H9 (cell line): Measurements from ENCODE around the gene OR2T3. TPM values are rescaled to one million over a fixed set of nuclear protein-coding genes. Genes with fewer than 3 reads are reported as not detected.
"Not testable (repeated sequence)": the region's sequence is repeated elsewhere in the genome, so short reads cannot be mapped to it uniquely, and the experiment has no call there.

Source experiments
- DNase-seq: peaks from one replicate; pipeline ENCODE4 v3.0.0-alpha.2; 2017
- H2AFZ ChIP-seq: one replicate; pipeline ENCODE4 v1.6.1; 2013; ENCODE audit warnings: mild to moderate bottlenecking, low read length, control low read depth, moderate library complexity
- H2AK5ac ChIP-seq: 2 replicates; pipeline ENCODE4 v1.6.1; 2013; ENCODE audit warnings: low read length, control low read depth, mixed read lengths; ENCODE audit not compliant: insufficient read length
- H2BK120ac ChIP-seq: one replicate; pipeline ENCODE4 v1.6.1; 2013; ENCODE audit warnings: low read depth, mild to moderate bottlenecking, low read length, control low read depth, inconsistent platforms; ENCODE audit not compliant: poor library complexity, severe bottlenecking
- H2BK12ac ChIP-seq: 2 replicates; pipeline ENCODE4 v1.6.1; 2013; ENCODE audit warnings: low read length, control low read depth, mixed read lengths, low read depth; ENCODE audit not compliant: insufficient read length
- H2BK15ac ChIP-seq: 2 replicates; pipeline ENCODE4 v1.6.1; 2013; ENCODE audit warnings: low read depth, low read length, control low read depth
- H2BK20ac ChIP-seq: one replicate; pipeline ENCODE4 v1.6.1; 2013; ENCODE audit warnings: low read depth, mild to moderate bottlenecking, low read length, control low read depth, inconsistent platforms; ENCODE audit not compliant: poor library complexity, severe bottlenecking
- H2BK5ac ChIP-seq: 2 replicates; pipeline ENCODE4 v1.6.1; 2013; ENCODE audit warnings: low read length, control low read depth, mixed read lengths; ENCODE audit not compliant: insufficient read length
- H3K14ac ChIP-seq: 2 replicates; pipeline ENCODE4 v1.6.1; 2013; ENCODE audit warnings: low read length, control low read depth; ENCODE audit not compliant: insufficient read depth
- H3K18ac ChIP-seq: 2 replicates; pipeline ENCODE4 v1.6.1; 2013; ENCODE audit warnings: low read depth, mild to moderate bottlenecking, mixed read lengths, low read length, control low read depth; ENCODE audit not compliant: insufficient read length
- H3K23ac ChIP-seq: 2 replicates; pipeline ENCODE4 v1.6.1; 2013; ENCODE audit warnings: low read length, control low read depth, mixed read lengths, low read depth; ENCODE audit not compliant: insufficient read length
- H3K23me2 ChIP-seq: 2 replicates; pipeline ENCODE4 v1.6.1; 2013; ENCODE audit warnings: low read depth, mild to moderate bottlenecking, mixed read lengths, low read length, control low read depth; ENCODE audit not compliant: insufficient read length, poor library complexity, severe bottlenecking
- H3K27ac ChIP-seq: 2 replicates; pipeline ENCODE4 v1.5.1; 2013; ENCODE audit warnings: low read length, control low read depth, mixed read lengths, low read depth; ENCODE audit not compliant: insufficient read length
- H3K27me3 ChIP-seq: 2 replicates; pipeline ENCODE4 v1.6.1; 2013; ENCODE audit warnings: low read length, control low read depth, inconsistent platforms; ENCODE audit not compliant: insufficient read depth
- H3K4ac ChIP-seq: 2 replicates; pipeline ENCODE4 v1.6.1; 2013; ENCODE audit warnings: low read depth, mild to moderate bottlenecking, control low read depth, inconsistent platforms, low read length, moderate library complexity
- H3K4me1 ChIP-seq: 2 replicates; pipeline ENCODE4 v1.6.1; 2013; ENCODE audit warnings: low read length, control low read depth, inconsistent platforms; ENCODE audit not compliant: insufficient read depth
- H3K4me2 ChIP-seq: 2 replicates; pipeline ENCODE4 v1.6.1; 2013; ENCODE audit warnings: low read length, control low read depth, mixed read lengths; ENCODE audit not compliant: insufficient read length, insufficient read depth
- H3K56ac ChIP-seq: 2 replicates; pipeline ENCODE4 v1.6.1; 2013; ENCODE audit warnings: low read depth, mild to moderate bottlenecking, mixed read lengths, low read length, control low read depth; ENCODE audit not compliant: insufficient read length
- H3K79me1 ChIP-seq: 2 replicates; pipeline ENCODE4 v1.6.1; 2013; ENCODE audit warnings: low read depth, mild to moderate bottlenecking, moderate library complexity, low read length, control low read depth, inconsistent platforms; ENCODE audit not compliant: insufficient read depth, poor library complexity, severe bottlenecking
- H3K79me2 ChIP-seq: 2 replicates; pipeline ENCODE4 v1.6.1; 2013; ENCODE audit warnings: low read length, control low read depth, inconsistent platforms; ENCODE audit not compliant: insufficient read depth
- H3K9ac ChIP-seq: 2 replicates; pipeline ENCODE4 v1.6.1; 2013; ENCODE audit warnings: low read length, control low read depth, mixed read lengths; ENCODE audit not compliant: insufficient read length; ENCODE audit errors: extremely low read depth
- H3K9me3 ChIP-seq: one replicate; pipeline ENCODE4 v1.6.1; 2013; ENCODE audit warnings: low read depth, low read length, inconsistent platforms; ENCODE audit not compliant: control insufficient read depth
- H3T11ph ChIP-seq: one replicate; pipeline ENCODE4 v1.6.1; 2013; ENCODE audit warnings: mild to moderate bottlenecking, low read length, control low read depth, inconsistent platforms
- H4K20me1 ChIP-seq: one replicate; pipeline ENCODE4 v1.6.1; 2013; ENCODE audit not compliant: control insufficient read depth, insufficient read length, insufficient read depth
- H4K5ac ChIP-seq: 2 replicates; pipeline ENCODE4 v1.6.1; 2013; ENCODE audit warnings: low read depth, mild to moderate bottlenecking, mixed read lengths, low read length, control low read depth; ENCODE audit not compliant: insufficient read length
- H4K8ac ChIP-seq: replicated peaks from 2 replicates; pipeline ENCODE4 v1.6.1; 2013; ENCODE audit warnings: low read length, control low read depth, mixed read lengths, low read depth; ENCODE audit not compliant: insufficient read length
- H4K91ac ChIP-seq: 2 replicates; pipeline ENCODE4 v1.6.1; 2013; ENCODE audit warnings: low read depth, mild to moderate bottlenecking, moderate library complexity, mixed read lengths, low read length, control low read depth; ENCODE audit not compliant: insufficient read length
- H3K27ac Mint-ChIP-seq, 3 experiments: 2 replicates in 2 of 3; 3 replicates in 1 of 3; pipeline ENCODE4 v1.8.0; 2020 to 2021; ENCODE audit warnings: mixed read lengths in 3 of 3, mild to moderate bottlenecking in 1 of 3, moderate library complexity in 1 of 3
- H3K27me3 Mint-ChIP-seq: 2 replicates; pipeline ENCODE4 v1.8.0; 2021; ENCODE audit warnings: low read depth, mild to moderate bottlenecking, moderate library complexity, mixed read lengths
- H3K36me3 Mint-ChIP-seq, 3 experiments: 2 replicates in 2 of 3; 3 replicates in 1 of 3; pipeline ENCODE4 v1.8.0; 2020 to 2021; ENCODE audit warnings: low read depth in 3 of 3, mixed read lengths in 3 of 3; ENCODE audit not compliant: insufficient read depth in 1 of 3
- H3K4me1 Mint-ChIP-seq, 2 experiments: 2 replicates each; pipeline ENCODE4 v1.8.0; 2020; ENCODE audit warnings: mixed read lengths in 2 of 2
- H3K4me3 Mint-ChIP-seq, 2 experiments: 2 replicates in 1 of 2; 3 replicates in 1 of 2; pipeline ENCODE4 v1.8.0; 2020 to 2021; ENCODE audit warnings: mild to moderate bottlenecking in 2 of 2, mixed read lengths in 2 of 2, moderate library complexity in 1 of 2
- H3K9me3 Mint-ChIP-seq, 2 experiments: 2 replicates in 1 of 2; 3 replicates in 1 of 2; pipeline ENCODE4 v1.8.0; 2020; ENCODE audit warnings: mild to moderate bottlenecking in 2 of 2, mixed read lengths in 2 of 2, moderate library complexity in 1 of 2
- WGBS: extraction: QIAGEN DNeasy Blood & Tissue Kit; methylation state at CpG from one replicate; pipeline ENCODE4 v1.1.7; 2013; ENCODE audit warnings: missing lambda C conversion rate, low lambda C conversion rate, mixed read lengths; ENCODE audit not compliant: insufficient read length; ENCODE audit errors: extremely low coverage; 5-methylcytosine and 5-hydroxymethylcytosine counted together
- total RNA-seq: library from RNA; stranded (reverse); gene quantifications from 2 replicates; pipeline ENCODE4 v1.2.1, GENCODE V29; 2021

The OR2T3 gene
- total RNA-seq, 1 experiment from 2014 or later, result not detected

DNA sequence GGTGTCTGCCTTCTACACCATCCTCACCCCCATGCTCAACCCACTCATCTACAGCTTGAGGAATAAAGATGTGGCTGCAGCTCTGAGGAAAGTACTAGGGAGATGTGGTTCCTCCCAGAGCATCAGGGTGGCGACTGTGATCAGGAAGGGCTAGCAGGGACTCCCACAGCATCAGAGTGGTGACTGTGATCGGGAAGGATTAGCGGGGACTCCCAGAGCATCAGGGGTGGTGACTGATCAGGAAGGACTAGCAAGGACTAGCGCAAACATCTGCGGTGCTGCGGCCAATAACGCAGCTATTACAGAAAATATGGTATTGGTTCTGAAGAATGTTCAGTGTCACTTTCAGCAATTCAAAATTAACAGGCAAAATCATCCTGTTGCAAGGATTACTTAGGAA is 19.5 kb upstream of the OR2T3 start:
- not testable (repeated sequence) for H3K4me1 Mint-ChIP-seq, H3K27ac Mint-ChIP-seq, H3K36me3 Mint-ChIP-seq, H3K27me3 Mint-ChIP-seq, H3K79me1 ChIP-seq, H2BK12ac ChIP-seq, H3K4me2 ChIP-seq, H3K4me1 ChIP-seq, H4K8ac ChIP-seq, H4K20me1 ChIP-seq, H3K23me2 ChIP-seq, H3K56ac ChIP-seq, DNase-seq, H2AK5ac ChIP-seq, H3K4ac ChIP-seq, H3T11ph ChIP-seq, H2BK120ac ChIP-seq, H2BK15ac ChIP-seq, H3K4me3 Mint-ChIP-seq, H3K79me2 ChIP-seq, H4K5ac ChIP-seq, H2BK20ac ChIP-seq, H3K14ac ChIP-seq, H3K27ac ChIP-seq, H4K91ac ChIP-seq, H3K9ac ChIP-seq, H3K27me3 ChIP-seq, H2BK5ac ChIP-seq, H2AFZ ChIP-seq, H3K23ac ChIP-seq, H3K18ac ChIP-seq, H3K9me3 ChIP-seq
- H3K9me3 Mint-ChIP-seq, result peaks cover 18 to 21% of the 10 kb centered on the region in 2 experiments
- no CpG with 5 or more reads among the region's 7 CpGs for WGBS

DNA sequence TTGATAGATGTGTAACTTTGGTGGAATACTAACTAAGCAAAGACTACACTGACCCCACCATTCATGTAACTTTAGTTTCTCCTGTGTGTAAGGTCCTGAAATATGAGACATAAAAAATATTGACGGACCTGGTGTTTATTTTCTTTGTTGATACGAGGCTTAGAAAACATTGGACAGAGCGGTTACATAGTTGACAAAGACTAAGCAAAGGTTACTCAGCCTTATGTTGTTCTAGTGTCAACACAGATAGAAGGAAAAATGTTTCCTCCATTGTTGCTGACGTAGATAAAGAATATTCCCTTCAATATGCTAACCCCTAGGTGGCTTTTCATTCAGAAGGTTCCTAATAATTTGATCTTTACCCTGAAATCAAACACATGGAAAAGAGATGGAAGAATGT is 18.1 kb upstream of the OR2T3 start:
- H3K23me2 ChIP-seq, H3K27ac Mint-ChIP-seq, H3K56ac ChIP-seq, H3K4me2 ChIP-seq, H3K4me1 ChIP-seq, H4K20me1 ChIP-seq, H2AFZ ChIP-seq, H3K36me3 Mint-ChIP-seq, H3K23ac ChIP-seq, H3K4me1 Mint-ChIP-seq, H3K18ac ChIP-seq, H3K27me3 Mint-ChIP-seq, H3T11ph ChIP-seq, H3K27ac ChIP-seq, H3K9me3 ChIP-seq, H3K9ac ChIP-seq, H2BK20ac ChIP-seq, H2BK5ac ChIP-seq, H3K79me2 ChIP-seq, H4K91ac ChIP-seq, H3K14ac ChIP-seq, H2BK15ac ChIP-seq, H3K27me3 ChIP-seq, H4K5ac ChIP-seq, H2BK120ac ChIP-seq, H4K8ac ChIP-seq, DNase-seq, H2BK12ac ChIP-seq, H2AK5ac ChIP-seq, H3K79me1 ChIP-seq, H3K4ac ChIP-seq, H3K4me3 Mint-ChIP-seq: not testable (repeated sequence)
- H3K9me3 Mint-ChIP-seq, result peaks cover 32 to 34% of the 10 kb centered on the region in 2 experiments
- WGBS, result no CpG with 5 or more reads among the region's 4 CpGs
